Nephron (organoid): ENCODE data around the gene FKBP10.
A peak's percentile ranks its signal among the peaks of the same experiment; 100 is the strongest.

ENCODE experiments used
- H3K27ac Mint-ChIP-seq, 3 experiments: 2 replicates each; pipeline ENCODE4 v1.8.0; 2020; ENCODE audit warnings: mixed read lengths in 3 of 3, mild to moderate bottlenecking in 2 of 3, moderate library complexity in 1 of 3
- H3K27me3 Mint-ChIP-seq: 2 replicates; pipeline ENCODE4 v1.8.0; 2021; ENCODE audit warnings: low read depth, mild to moderate bottlenecking, moderate library complexity, mixed read lengths
- H3K36me3 Mint-ChIP-seq: 2 replicates; pipeline ENCODE4 v1.8.0; 2020; ENCODE audit warnings: low read depth, mixed read lengths
- H3K4me1 Mint-ChIP-seq: 2 replicates; pipeline ENCODE4 v1.8.0; 2020; ENCODE audit warnings: mixed read lengths
- H3K4me3 Mint-ChIP-seq, 3 experiments: 2 replicates each; pipeline ENCODE4 v1.8.0; 2020; ENCODE audit warnings: mild to moderate bottlenecking in 3 of 3, mixed read lengths in 3 of 3, moderate library complexity in 2 of 3
- H3K9me3 Mint-ChIP-seq: 2 replicates; pipeline ENCODE4 v1.8.0; 2020; ENCODE audit warnings: mixed read lengths
- CTCF ChIP-seq, 3 experiments: fragments of 200-600 bp; sonication (generic); IDR thresholded peaks; one replicate each; pipeline ENCODE4 v1.5.0; 2021; ENCODE audit warnings: antibody characterized with exemption in 3 of 3; ENCODE audit not compliant: unreplicated experiment in 3 of 3

Gene FKBP10

DNA sequence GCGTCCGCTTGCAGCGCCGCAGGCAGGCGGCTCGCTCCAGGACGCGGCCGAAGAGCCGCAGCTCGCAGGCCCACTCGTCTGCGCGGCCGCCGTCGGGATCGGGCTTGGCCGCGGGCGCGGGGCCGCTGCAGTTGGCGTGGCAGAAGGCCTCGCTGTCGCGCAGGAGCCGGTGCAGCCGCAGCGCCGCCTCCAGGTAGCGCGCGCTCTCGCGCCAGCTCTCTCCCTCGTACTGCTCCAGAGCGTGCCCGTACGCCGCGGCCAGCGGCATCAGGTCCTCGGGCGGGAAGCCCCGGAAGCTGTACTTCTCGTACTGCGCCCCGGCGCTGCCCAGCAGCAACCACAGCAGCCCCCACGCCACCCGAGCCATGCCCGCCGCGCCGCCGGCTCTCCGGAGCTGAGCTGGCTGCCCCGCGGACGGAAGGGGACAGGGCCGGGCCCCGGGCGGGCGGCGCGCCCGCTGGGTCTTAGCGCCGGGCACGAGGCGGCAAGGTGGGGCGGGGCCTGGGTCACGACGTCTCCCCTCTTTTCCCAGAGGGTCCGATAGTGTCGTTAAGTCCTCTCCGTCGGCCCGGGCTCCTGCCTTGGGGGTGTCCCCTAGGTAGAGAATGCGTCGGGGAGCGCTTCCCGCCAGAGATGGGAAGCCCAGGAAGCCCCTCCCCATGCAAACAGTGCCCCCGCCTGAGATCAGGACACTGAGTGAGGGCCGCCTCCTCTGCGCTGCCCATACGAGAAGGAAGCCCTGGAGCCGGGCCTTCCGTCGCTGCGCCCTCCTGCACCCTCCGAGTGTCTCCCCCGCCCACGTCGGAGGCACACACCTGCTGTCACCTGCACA is 1.0 kb upstream of the FKBP10 start, which contains the start of gene P3H4:
Gene P3H4, minus strand, starts transcription at position 401 of the 832 bp plus-strand sequence. Its CDS starts 34 bp downstream, at position 367.
- peak within 1 kb of the TSS; percentile 93 to 100 (median 99) for H3K4me3 Mint-ChIP-seq
- TF ChIP-seq CTCF (IDR thresholded peaks at IDR 0.05; ENCODE audit: unreplicated experiment in 3 of 3): peak; percentile 62 to 84 (median 65)
- H3K9me3 Mint-ChIP-seq: no peaks in the 10 kb centered on the region
- peak within 1 kb of the TSS; percentile 99 to 100 (median 99) for H3K27ac Mint-ChIP-seq
- peaks cover 18% of the 10 kb centered on the region for H3K36me3 Mint-ChIP-seq
- H3K27me3 Mint-ChIP-seq: no peaks in the 10 kb centered on the region
- peaks cover 30% of the 10 kb centered on the region for H3K4me1 Mint-ChIP-seq

GRCh38 chr17:41813152-41813680 is 412 bp downstream of the FKBP10 start:
- TF ChIP-seq CTCF (IDR thresholded peaks at IDR 0.05; ENCODE audit: unreplicated experiment in 3 of 3): no peak
- Mint-ChIP-seq H3K4me1 (peaks cover 30% of the 10 kb centered on the region), H3K27me3 (no peaks in the 10 kb centered on the region), H3K27ac (peak overlapping the region; percentile 99 to 100 (median 99)), H3K4me3 (peak overlapping the region; percentile 93 to 100 (median 99)), H3K36me3 (peaks cover 21% of the 10 kb centered on the region), H3K9me3 (no peaks in the 10 kb centered on the region)

DNA sequence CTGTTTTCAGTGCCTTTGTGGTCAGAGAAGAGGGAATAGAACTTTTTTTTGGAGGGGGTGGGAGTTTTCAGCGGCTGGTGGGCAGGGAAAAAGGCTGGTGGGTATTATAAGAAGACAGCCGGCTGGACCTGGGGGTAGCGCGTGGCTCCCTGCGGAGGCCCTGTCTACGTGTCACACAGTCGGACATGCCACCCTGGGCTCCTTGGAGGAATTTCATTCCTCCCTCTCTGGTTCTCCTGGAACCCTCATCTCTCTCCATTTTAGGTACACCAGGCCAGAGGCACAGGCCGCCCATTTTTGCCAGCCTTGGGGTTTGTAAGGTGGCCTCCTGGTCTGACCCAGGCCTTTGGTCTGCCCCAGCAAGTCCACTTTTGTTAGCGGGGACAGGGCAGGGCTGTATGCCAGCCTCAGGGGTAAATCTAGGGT is 908 bp downstream of the FKBP10 start:
- H3K27ac Mint-ChIP-seq: peak overlapping the region; percentile 99 to 100 (median 99)
- H3K36me3 Mint-ChIP-seq: peaks cover 23% of the 10 kb centered on the region
- H3K27me3 Mint-ChIP-seq: no peaks in the 10 kb centered on the region
- no peaks in the 10 kb centered on the region for H3K9me3 Mint-ChIP-seq
- TF ChIP-seq CTCF (IDR thresholded peaks at IDR 0.05; ENCODE audit: unreplicated experiment in 3 of 3): no peak
- H3K4me1 Mint-ChIP-seq: peaks cover 30% of the 10 kb centered on the region
- peak overlapping the region; percentile 93 to 100 (median 99) for H3K4me3 Mint-ChIP-seq

GRCh38 chr17:41814195-41814594 is 1.4 kb downstream of the FKBP10 start:
- H3K27me3 Mint-ChIP-seq: no peaks in the 10 kb centered on the region
- peaks cover 23% of the 10 kb centered on the region for H3K36me3 Mint-ChIP-seq
- H3K4me1 Mint-ChIP-seq: peaks cover 30% of the 10 kb centered on the region
- peak overlapping the region; percentile 93 to 100 (median 99) for H3K4me3 Mint-ChIP-seq
- no peaks in the 10 kb centered on the region for H3K9me3 Mint-ChIP-seq
- TF ChIP-seq CTCF (IDR thresholded peaks at IDR 0.05; ENCODE audit: unreplicated experiment in 3 of 3): no peak
- H3K27ac Mint-ChIP-seq: peak overlapping the region; percentile 99 to 100 (median 99)

GRCh38 chr17:41816637-41817320 is 4.0 kb downstream of the FKBP10 start:
- Mint-ChIP-seq H3K9me3 (no peaks in the 10 kb centered on the region), H3K27me3 (no peaks in the 10 kb centered on the region), H3K4me3 (peak overlapping the region in 1 of 3 experiments; percentile 55), H3K36me3 (peaks cover 22% of the 10 kb centered on the region), H3K27ac (no peak overlapping the region), H3K4me1 (peaks cover 16% of the 10 kb centered on the region)
- no peak for TF ChIP-seq CTCF (IDR thresholded peaks at IDR 0.05; ENCODE audit: unreplicated experiment in 3 of 3)
